NCI-H345 treated with DMSO at 0.1 percent for 48 hours (cell line): ENCODE results near the gene MARCKS.

Source experiments
- DNase-seq: peaks from one replicate; lab custom pipeline; 2025; ENCODE audit not compliant: unreplicated experiment; lab: John Stamatoyannopoulos, UW

The MARCKS gene

GRCh38 chr6:113856625-113857555 lies at the start of gene MARCKS:
Gene MARCKS (plus strand): TSS chr6:113857345. CDS start chr6:113857746, 401 bp downstream.
- DNase-seq, result peak; percentile 94

- no peak for DNase-seq
Observed at GRCh38 chr6:113809826-113810225, 47.3 kb upstream of the MARCKS start.

- no peak for DNase-seq
Observed at GRCh38 chr6:113813142-113813541, 44.0 kb upstream of the MARCKS start.

GRCh38 chr6:113818578-113818977 lies 38.6 kb upstream of the MARCKS start:
- no peak for DNase-seq

GRCh38 chr6:113819169-113819830 lies 37.8 kb upstream of the MARCKS start:
- no peak for DNase-seq

- no peak for DNase-seq
Observed at GRCh38 chr6:113820761-113821160, 36.4 kb upstream of the MARCKS start.

GRCh38 chr6:113821445-113821844 lies 35.7 kb upstream of the MARCKS start:
- DNase-seq, result no peak

GRCh38 chr6:113823916-113824315 lies 33.2 kb upstream of the MARCKS start:
- no peak for DNase-seq

GRCh38 chr6:113824411-113824810 lies 32.7 kb upstream of the MARCKS start:
- no peak for DNase-seq

GRCh38 chr6:113824866-113825265 lies 32.3 kb upstream of the MARCKS start:
- no peak for DNase-seq

GRCh38 chr6:113825781-113826180 lies 31.4 kb upstream of the MARCKS start:
- DNase-seq, result no peak

GRCh38 chr6:113828984-113829695 lies 28.0 kb upstream of the MARCKS start:
- DNase-seq, result no peak

GRCh38 chr6:113829696-113830045 lies 27.5 kb upstream of the MARCKS start:
- DNase-seq, result no peak

GRCh38 chr6:113830140-113830539 lies 27.0 kb upstream of the MARCKS start:
- no peak for DNase-seq

GRCh38 chr6:113833537-113833936 lies 23.6 kb upstream of the MARCKS start:
- no peak for DNase-seq

GRCh38 chr6:113837170-113837569 lies 20.0 kb upstream of the MARCKS start:
- DNase-seq, result no peak

- no peak for DNase-seq
Observed at GRCh38 chr6:113842165-113842564, 15.0 kb upstream of the MARCKS start.

- DNase-seq, result no peak
Observed at GRCh38 chr6:113843500-113844073, 13.6 kb upstream of the MARCKS start.

GRCh38 chr6:113846577-113846976 lies 10.6 kb upstream of the MARCKS start:
- no peak for DNase-seq

- no peak for DNase-seq
Observed at GRCh38 chr6:113847447-113847846, 9.7 kb upstream of the MARCKS start.

- no peak for DNase-seq
Observed at GRCh38 chr6:113848280-113848679, 8.9 kb upstream of the MARCKS start.
